HG02970 (cell line): ENCODE measurements around the gene TGM2.
A peak's percentile ranks its signal among the peaks of the same experiment; 100 is the strongest.
"Not testable (repeated sequence)": the region's sequence is repeated elsewhere in the genome, so short reads cannot be mapped to it uniquely, and the experiment has no call there.

ENCODE experiments used
- ATAC-seq: cut with Tn5 transposase; IDR thresholded peaks from one replicate; pipeline ENCODE4 v1.9.1; 2021; ENCODE audit warnings: mild to moderate bottlenecking, moderate library complexity, moderate number of reproducible peaks; ENCODE audit not compliant: unreplicated experiment, low FRiP score

Gene TGM2

DNA sequence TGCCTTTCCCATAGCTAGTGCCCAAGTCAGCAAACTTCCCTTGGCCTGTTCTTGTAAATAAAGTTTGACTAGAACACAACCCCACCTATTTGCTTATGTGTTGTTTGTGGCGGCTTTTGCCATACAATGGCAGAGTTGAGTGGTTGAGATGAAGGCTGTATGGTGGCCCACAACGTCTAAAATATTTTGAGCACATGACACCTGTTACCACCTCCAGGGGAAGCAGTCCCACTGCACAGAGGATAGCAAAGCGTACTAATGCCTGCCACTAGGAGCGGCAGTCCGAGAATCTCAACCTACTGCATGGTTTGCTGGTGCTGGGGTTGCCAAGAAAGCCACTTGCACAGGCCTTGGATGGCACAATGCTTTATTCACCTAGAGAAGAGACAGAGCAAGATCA lies 58.6 kb downstream of the TGM2 start:
- no peak for ATAC-seq

DNA sequence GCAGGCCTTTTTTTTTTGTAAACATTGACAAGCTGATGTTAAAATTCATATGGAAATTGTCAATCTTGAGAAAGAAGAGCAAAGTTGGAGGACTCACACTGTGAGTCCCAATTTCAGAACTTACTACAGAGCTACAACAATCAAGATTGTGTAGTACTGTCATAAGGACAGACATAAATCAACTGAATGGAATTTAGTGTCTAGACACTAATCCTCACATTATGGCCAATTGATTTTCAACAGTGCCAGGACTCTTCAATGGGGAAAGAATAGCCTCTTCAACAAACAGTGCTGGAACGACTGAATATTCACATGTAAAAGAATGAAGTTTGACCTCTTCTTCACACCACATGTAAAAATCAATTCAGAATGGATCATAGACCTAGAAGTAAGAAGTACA lies 60.8 kb downstream of the TGM2 start:
- ATAC-seq = no peak

DNA sequence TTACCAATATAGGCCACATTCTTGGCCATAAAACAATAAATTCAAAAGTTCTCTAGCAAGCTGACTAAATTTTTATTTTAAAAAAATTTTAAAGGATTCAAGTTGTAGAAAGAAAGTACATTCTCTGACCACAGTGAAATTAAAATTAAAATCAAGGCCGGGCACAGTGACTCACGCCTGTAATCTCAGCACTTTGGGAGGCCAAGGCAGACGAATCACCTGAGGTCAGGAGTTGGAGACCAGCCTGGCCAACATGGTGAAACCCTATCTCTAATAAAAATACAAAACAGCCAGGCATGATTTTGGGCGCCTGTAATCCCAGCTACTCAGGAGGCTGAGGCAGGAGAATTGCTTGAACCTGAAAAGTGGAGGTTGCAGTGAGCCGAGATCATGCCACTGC lies 62.9 kb downstream of the TGM2 start:
- ATAC-seq = not testable (repeated sequence)

DNA sequence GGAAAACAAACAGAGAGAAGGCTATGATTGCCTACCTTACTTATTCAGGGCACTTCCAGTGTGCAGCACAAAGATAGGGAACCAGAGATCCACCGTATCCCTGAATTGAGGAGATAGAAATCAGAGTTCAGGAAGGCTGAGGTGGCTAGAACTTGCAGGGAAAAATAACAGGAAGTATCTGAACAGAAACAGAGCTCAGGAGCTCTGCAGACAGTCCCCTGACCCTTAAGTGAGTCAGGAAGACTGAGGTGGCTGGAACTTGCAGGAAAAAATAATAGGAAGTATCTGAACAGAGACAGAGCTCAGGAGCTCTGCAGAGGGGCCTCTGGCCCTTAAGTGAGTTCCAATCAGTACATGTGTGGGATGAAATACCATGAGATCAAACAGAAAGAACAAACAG lies 66.1 kb downstream of the TGM2 start:
- no peak for ATAC-seq

DNA sequence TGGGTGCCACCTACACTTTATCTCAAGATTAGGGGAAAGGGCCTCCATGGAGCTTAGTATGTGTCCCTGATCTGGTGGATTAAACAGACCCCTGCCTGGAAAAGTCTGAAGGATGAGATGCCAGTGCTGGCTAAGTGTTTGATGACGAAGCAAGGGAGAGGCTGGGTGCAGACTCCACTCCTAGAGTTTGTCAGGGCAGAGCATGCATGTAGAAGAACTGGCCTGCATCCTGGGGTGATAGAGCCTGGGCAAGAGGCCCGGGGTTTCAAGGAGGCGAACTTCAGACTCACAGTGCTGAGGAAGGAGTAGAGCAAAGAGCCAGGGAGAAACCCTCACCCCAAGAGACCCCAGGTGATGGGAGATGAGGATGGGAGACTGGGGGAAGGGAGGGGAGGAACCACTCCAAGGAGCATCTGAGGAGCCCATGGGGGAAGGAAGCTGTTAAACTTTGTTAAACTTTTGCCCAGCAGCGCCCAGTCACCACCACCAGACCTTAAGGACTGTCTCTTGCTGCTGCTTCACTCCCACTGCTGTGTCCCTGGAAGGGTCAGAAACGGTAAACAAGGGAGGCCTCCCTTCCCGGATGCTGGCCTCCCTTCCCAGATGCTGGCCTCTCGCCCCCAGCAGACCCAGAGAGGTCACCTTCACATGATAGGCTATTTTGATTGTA lies 69.9 kb downstream of the TGM2 start:
- ATAC-seq = no peak

DNA sequence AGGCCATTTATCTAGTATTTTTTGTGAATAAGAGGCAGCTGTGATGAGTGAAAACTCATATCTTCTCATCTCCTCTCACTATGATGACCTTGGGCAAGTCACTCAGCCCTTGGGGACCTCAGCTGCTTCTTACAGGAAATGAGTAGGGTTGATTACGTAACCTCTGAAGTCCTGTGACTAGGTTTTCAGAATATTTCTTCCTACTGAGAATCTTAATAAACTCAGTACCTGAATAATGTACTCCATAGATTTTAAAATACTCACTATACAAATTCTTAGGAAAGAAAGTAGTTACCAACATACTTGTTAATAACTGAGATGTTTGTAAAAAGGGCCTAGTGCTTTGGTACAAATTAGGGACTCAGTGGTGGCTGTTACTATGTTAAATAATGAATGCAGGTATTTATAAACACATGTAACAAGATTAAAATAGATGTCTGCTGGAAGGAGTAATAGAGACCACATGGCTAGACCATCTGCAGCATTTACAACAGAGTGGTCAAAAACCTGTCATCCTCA lies 70.6 kb downstream of the TGM2 start:
- ATAC-seq = peak; percentile 63

DNA sequence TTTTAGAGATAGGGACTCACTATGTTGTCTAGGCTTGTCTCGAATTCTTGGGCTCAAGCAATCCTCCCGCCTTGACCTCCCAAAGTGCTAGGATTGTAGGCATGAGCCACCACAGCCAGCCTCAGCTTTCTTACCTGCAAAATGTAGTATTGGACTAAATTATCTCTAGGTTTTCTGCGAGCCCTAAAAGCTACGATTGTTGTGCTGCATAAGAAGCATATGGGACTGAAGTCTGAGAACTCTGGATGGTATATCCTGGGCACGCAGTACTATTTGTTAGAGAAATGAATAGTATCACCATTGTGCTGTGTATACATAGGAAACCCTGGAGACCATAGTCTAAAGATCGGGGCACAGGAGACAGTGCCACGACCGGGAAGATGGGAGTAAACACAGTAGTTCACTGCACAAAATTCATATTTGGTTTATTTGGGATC lies 71.4 kb downstream of the TGM2 start:
- no peak for ATAC-seq

DNA sequence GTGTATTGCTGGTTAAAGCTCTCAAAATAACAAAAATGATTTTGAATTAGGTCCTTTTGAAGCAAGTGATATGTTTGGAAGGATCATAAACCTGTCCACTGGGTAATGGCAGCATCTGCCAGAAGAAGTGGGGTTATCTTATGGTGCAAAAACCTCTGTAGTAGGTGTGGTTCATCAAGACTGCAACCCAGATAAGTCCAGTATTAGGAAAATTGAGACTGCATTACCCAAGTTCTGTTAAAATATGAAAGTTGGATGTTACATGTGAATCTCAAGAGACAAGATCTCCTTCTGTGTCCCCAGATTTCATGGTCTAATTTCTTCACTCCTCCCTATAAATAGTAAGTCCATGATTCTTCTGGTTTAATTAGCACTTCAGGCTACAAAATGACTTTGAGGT lies 72.2 kb downstream of the TGM2 start:
- no peak for ATAC-seq

DNA sequence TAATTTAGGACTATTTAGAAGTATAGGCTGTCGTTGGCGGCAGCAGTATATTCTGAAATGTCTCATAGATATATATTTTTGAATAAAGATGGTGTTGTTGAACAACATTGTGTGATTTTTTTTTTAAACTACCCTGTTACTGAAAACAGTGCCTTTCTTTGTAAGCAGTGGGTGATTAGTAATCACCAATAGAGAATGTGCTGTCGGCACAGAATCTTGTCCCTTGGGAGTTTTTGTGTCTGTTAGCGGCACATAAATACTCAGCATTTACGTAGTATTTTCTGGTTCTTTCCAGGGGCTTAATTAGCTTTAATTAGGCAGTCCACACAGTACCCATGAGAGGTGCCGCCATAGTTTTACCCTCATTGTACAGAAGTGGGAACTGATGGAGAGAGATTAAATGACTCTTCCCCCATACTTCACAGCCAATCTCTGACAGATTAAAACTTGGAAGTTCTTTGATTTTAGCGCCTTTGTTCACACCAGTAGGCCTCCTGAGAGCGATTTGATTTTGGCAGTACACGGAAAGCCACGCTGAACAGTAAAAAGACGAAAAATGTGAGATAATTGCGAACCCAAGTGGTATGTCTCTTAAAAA lies 72.7 kb downstream of the TGM2 start:
- ATAC-seq = no peak

DNA sequence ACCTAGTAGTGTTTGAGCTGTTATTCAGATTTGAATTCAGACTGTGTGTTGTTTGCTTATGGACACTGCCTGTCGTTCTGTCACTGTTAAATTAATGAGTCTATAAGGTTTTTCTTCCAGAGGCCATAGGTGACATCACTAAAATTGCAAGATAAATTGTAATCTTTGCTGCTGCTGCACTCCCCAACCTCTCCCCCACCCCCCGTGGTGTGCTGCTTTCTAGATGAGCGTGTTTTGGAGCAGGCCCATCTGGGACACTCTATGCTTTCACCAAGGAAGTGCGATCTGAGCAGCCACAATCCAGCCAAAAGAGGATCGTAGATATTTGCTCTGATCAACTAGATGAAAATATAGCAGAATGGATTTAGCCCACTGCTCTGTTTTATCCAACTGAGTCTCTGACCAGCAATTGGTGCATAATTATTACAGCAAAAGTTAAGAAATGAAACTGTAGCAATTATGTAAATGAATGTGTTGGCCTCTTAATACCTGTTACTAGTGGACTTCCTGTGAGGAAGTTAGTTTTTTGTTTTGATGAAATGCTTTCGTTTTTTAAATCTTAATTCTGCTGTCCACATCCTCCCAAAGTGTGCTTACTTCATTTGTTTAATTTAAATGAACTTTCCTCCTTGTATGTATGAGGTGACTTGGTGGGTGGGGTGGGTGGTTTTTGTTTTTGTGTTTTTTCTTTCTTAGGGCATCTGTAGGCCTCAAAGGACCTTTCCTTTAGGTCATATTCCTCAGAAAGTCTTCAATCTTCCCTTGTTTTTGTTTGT lies 73.4 kb downstream of the TGM2 start:
- no peak for ATAC-seq

DNA sequence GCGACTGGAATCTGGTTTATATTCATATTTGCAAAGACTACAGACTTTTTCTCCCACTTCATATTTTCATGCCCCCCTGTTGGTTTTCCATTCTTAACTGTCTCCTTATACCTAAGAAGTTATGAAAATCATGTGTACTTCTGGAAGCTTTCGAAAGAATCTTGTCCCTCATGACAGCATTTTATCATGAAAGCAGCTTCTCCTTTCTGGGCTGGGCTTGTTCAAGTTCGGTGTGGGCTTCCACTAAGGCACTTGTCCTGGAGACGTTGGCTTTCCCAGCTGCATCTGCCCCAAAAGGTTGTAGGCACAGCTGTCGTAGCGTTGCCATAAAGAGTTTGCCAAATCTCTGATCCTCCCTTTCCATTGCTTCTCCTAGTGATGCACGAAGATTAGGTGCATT lies 75.0 kb downstream of the TGM2 start:
- no peak for ATAC-seq

DNA sequence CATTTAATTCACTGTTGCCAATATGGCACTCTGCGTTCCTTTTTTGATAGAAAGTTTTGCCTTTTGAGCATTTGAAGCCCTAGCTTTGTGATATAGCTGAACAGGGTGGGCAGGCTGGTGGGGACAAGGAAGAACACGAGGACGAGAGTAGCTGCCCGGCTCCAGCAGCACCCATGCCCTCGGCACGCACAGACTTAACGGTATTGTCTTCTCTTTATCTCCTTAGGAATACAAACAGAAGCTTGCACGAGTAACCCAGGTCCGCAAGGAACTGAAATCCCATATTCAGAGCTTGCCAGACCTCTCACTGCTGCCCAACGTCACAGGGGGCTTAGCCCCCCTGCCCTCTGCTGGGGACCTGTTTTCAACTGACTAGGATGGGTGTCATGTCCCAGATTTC lies 75.6 kb downstream of the TGM2 start:
- ATAC-seq = no peak

DNA sequence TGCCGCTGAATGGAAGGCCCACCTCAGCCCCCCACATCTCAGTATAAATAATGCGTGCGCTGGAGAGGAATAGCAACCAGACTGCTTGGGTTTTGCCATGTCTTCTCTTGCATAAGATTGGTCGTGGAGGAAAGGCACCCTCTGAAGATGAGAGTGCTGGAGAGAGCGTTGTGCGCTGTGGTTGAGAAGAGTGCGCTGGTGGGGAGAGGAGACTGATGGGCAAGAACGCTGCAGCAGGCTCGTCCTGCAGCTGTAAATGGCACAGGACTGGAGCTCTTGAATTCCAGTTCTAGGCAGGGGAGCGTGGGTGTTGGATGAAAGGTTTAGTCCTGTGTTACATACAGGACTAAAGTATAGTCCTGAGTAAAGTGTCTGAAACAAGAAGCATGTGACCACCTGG lies 80.0 kb downstream of the TGM2 start:
- ATAC-seq = no peak

DNA sequence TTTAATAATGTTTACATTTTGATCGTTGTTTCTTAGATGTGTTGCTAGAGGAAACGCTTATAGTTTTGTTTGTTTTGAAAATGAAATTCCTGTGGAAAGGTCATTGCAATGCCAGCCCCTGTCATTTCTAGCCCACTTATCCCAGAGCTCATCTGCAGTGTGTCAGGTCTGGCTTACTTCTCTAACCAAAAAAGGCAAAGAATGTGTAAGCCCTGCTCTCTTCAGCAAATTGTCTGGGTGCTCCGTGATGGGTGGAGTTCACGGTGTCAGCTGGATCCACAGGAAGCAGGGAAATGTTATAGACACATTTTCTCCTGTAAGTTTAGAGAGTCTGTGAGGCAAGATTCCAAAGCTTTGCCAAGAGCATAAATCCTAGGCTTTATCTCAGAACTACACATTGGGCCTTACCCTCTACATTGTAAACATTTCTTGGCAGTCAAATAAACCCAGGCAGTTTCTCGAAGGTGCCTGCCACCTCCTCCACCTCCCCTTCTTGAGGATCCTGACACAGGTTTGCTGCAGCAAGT lies 80.6 kb downstream of the TGM2 start:
- ATAC-seq = no peak

DNA sequence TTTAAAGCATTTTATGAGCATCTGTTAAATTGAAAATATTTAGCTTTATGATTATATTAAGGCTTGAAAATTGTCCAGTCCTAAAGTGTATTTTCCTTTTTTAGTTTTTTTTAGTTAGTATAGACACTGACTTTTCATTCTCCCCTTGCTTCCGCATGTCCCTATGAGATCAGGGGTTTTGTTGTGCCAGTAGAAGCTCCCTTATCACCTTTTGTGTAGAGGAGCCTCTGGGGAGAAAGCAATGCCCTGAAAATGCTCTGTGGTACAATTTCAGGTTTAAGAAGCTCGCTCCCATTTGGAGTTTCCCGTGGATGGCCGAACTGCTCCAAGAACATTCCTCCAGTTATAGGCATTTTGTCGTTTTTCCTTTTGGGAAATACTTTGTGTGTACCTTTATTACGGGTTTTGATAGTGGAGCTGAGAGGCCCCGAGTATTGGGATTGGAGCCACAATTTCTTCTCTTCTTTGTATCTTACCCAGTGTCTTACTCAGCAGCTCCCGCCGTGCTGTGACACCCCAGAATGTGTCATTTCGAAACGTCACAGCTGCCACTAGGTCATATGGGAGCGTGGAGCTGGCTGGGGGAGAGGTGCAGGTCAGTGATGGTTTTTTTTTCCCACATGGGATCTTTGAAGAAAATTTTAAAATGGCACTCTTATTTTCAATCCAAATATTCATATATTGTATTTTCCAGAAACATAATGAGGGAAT lies 81.6 kb downstream of the TGM2 start:
- ATAC-seq = no peak

DNA sequence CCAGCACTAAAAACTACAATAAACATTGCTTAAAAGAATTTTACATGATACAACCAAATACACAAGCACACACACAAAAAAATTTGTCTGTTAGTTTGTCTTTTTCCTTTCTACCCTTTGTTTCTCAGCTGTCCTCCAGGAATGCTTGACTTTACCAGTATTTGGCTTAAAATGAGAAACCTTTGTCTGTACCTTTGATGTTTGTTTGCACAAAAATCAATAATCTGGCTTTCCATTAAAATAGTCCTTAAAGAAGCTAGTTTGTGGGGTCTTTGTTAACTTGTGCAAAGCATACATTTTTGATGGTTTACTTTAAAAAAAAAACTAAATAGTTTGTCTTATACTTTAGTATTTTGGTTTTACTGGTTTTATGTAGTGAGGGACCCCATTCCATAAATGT lies 82.2 kb downstream of the TGM2 start:
- ATAC-seq = no peak

DNA sequence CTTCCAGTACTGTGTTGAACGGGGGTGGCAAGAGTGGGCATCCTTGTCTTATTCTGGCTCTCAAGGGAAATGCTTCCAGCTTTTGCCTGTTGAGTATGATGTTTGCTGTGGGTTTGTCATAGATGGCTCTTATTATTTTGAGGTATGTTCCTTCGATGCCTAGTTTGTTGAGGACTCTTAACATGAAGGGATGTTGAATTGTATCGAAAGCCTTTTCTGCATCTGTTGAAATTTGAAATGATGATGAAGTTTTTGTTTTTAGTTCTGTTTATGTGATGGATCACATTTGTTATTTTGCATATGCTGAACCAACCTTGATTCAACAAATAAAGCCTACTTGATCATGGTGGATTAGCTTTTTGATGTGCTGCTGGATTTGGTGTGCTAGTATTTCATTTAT lies 83.5 kb downstream of the TGM2 start:
- ATAC-seq = no peak

DNA sequence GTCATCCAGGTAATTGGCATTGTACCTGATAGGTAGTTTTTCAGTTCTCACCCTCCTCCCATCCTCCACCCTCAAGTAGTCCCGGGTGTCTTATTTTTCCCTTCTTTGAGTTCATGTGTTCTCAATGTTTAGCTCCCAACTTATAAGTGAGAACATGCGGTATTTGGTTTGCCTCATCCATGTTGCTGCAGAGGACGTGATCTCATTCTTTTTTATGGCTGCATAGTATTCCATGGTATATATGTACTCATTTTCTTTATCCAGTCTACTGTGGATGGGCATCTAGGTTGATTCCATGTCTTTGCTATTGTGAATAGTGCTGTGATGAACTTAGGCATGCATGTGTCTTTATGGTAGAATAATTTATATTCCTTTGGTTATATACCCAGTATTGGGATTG lies 85.7 kb downstream of the TGM2 start:
- no peak for ATAC-seq

DNA sequence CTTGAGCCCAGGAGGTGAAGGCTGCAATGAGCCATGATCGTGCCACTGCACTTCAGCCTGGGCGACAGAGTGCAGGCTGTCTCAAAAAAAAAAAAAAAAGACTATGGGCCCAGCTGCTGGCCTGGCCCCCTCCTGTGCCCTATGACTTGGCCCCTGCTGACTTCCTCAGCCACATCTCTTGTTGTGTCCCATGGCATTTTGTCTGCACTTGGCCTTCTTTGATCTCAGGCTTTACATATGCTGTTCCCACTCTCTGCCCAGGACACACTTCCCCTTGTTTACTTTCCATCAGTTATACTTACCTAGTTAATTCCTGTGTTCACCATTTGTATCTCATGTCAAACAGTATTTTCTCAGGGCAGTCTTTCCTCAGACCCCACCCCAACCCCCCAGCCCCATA lies 87.0 kb downstream of the TGM2 start:
- no peak for ATAC-seq
